H1 (cell line): ENCODE data around the gene TNIP1. TPM values are rescaled to one million over a fixed set of nuclear protein-coding genes. Genes with fewer than 3 reads are reported as not detected.

Source experiments
- CTCF ChIA-PET: fragments of 300-600 bp; sonication (Branson Sonifier 250); formaldehyde crosslinking; loops from one replicate; lab custom pipeline; 2021; ENCODE audit not compliant: partially characterized antibody; lab: Charles Lee
- POLR2A ChIA-PET: fragments of 300-600 bp; sonication (Branson Sonifier 250); formaldehyde crosslinking; loops from one replicate; lab custom pipeline; 2021; ENCODE audit warnings: inconsistent platforms; ENCODE audit not compliant: partially characterized antibody; lab: Charles Lee
- DNase-seq, 2 experiments: peaks; one replicate each; pipeline versions ENCODE4 v3.0.0 to v3.0.0-alpha.2; 2010 to 2022; ENCODE audit warnings: low spot score in 2 of 2, low read depth in 1 of 2, mixed read lengths in 1 of 2
- FAIRE-seq: peaks from 2 replicates; lab custom pipeline; 2011; peaks lifted over from hg19 to GRCh38; lab: Jason Lieb, UNC
- H2AFZ ChIP-seq: 2 replicates; pipeline ENCODE4 v1.8.1; 2012; ENCODE audit warnings: low read length, inconsistent platforms
- H2AK5ac ChIP-seq: 2 replicates; pipeline ENCODE4 v1.6.1; 2013; ENCODE audit warnings: low read depth, low read length
- H2BK120ac ChIP-seq: replicated peaks from 2 replicates; pipeline ENCODE3; 2013; ENCODE audit warnings: low read depth, low read length, inconsistent platforms
- H2BK12ac ChIP-seq: 2 replicates; pipeline ENCODE4 v1.6.1; 2013; ENCODE audit warnings: low read depth, low read length
- H2BK15ac ChIP-seq: 2 replicates; pipeline ENCODE4 v1.6.1; 2013; ENCODE audit warnings: low read length
- H2BK20ac ChIP-seq: 2 replicates; pipeline ENCODE4 v1.6.1; 2013; ENCODE audit warnings: low read length
- H2BK5ac ChIP-seq: 2 replicates; pipeline ENCODE4 v1.6.1; 2013; ENCODE audit warnings: low read depth, low read length
- H3K14ac ChIP-seq: 2 replicates; pipeline ENCODE4 v1.6.1; 2013; ENCODE audit warnings: inconsistent platforms; ENCODE audit not compliant: insufficient read length
- H3K18ac ChIP-seq: 2 replicates; pipeline ENCODE4 v1.6.1; 2013; ENCODE audit warnings: low read length; ENCODE audit errors: extremely low read depth
- H3K23ac ChIP-seq: 2 replicates; pipeline ENCODE4 v1.6.1; 2013; ENCODE audit warnings: inconsistent platforms; ENCODE audit not compliant: insufficient read length
- H3K23me2 ChIP-seq: 2 replicates; pipeline ENCODE4 v1.6.1; 2013; ENCODE audit warnings: low read depth, low read length
- H3K27ac ChIP-seq: 2 replicates; pipeline ENCODE4 v1.6.1; 2011; ENCODE audit warnings: low read depth, low read length, inconsistent platforms
- H3K27me3 ChIP-seq, 4 experiments: replicated peaks in 1 of 4; 1 replicate in 1 of 4; 2 replicates in 3 of 4; pipeline versions ENCODE4 v1.6.1 to v1.8.1; 2011 to 2013; ENCODE audit warnings: low read length in 3 of 4, mild to moderate bottlenecking in 3 of 4, inconsistent platforms in 2 of 4, mixed read lengths in 2 of 4, moderate library complexity in 1 of 4; ENCODE audit not compliant: control insufficient read depth in 3 of 4, insufficient read depth in 3 of 4; ENCODE audit errors: extremely low read depth in 1 of 4
- H3K36me3 ChIP-seq, 4 experiments: 2 replicates each; pipeline versions ENCODE4 v1.6.1 to v1.8.1; 2011 to 2013; ENCODE audit warnings: mild to moderate bottlenecking in 4 of 4, low read length in 3 of 4, moderate library complexity in 2 of 4, control low read depth in 1 of 4, inconsistent platforms in 1 of 4; ENCODE audit not compliant: insufficient read depth in 4 of 4, control insufficient read depth in 2 of 4
- H3K4ac ChIP-seq: replicated peaks from 2 replicates; pipeline ENCODE3; 2013; ENCODE audit warnings: low read length, low read depth, mixed read lengths, inconsistent platforms; ENCODE audit not compliant: insufficient read length
- H3K4me1 ChIP-seq, 4 experiments: replicated peaks in 1 of 4; 1 replicate in 1 of 4; 2 replicates in 3 of 4; pipeline versions ENCODE4 v1.6.1 to v1.8.1; 2011 to 2013; ENCODE audit warnings: low read length in 3 of 4, inconsistent platforms in 2 of 4, mixed read lengths in 1 of 4; ENCODE audit not compliant: insufficient read depth in 4 of 4, control insufficient read depth in 3 of 4
- H3K4me2 ChIP-seq, 2 experiments: 2 replicates each; pipeline versions ENCODE4 v1.6.1 to v1.8.1; 2011 to 2013; ENCODE audit warnings: low read depth in 2 of 2, low read length in 2 of 2, control low read depth in 1 of 2, inconsistent platforms in 1 of 2, mild to moderate bottlenecking in 1 of 2; ENCODE audit not compliant: insufficient read depth in 1 of 2
- H3K4me3 ChIP-seq, 4 experiments: fragments of 200-600, 300-600 bp in 1 of 4; sonication (generic), shearing (Covaris generic), sonication (Bioruptor Twin) in 1 of 4; 2 replicates each; pipeline versions ENCODE4 v1.5.1 to v1.8.1; 2011 to 2016; ENCODE audit warnings: low read length in 4 of 4, low read depth in 3 of 4, control low read depth in 2 of 4, inconsistent platforms in 2 of 4, mild to moderate bottlenecking in 2 of 4, mixed read lengths in 1 of 4, moderate library complexity in 1 of 4; ENCODE audit not compliant: insufficient read depth in 2 of 4; ENCODE audit errors: extremely low read depth in 1 of 4
- H3K56ac ChIP-seq: replicated peaks from 2 replicates; pipeline ENCODE3; 2013; ENCODE audit warnings: low read depth, mild to moderate bottlenecking, mixed read lengths, low read length, inconsistent platforms; ENCODE audit not compliant: insufficient read length
- H3K79me1 ChIP-seq: 2 replicates; pipeline ENCODE4 v1.6.1; 2013; ENCODE audit warnings: low read depth, low read length, control low read depth
- H3K79me2 ChIP-seq, 2 experiments: 2 replicates each; pipeline versions ENCODE4 v1.6.1 to v1.8.1; 2012 to 2013; ENCODE audit warnings: low read length in 2 of 2, mild to moderate bottlenecking in 2 of 2, inconsistent platforms in 1 of 2; ENCODE audit not compliant: insufficient read depth in 2 of 2, control insufficient read depth in 1 of 2
- H3K9ac ChIP-seq, 4 experiments: replicated peaks in 1 of 4; 1 replicate in 1 of 4; 2 replicates in 3 of 4; pipeline versions ENCODE4 v1.6.1 to v1.8.1; 2011 to 2013; ENCODE audit warnings: low read depth in 3 of 4, low read length in 3 of 4, control low read depth in 2 of 4, mild to moderate bottlenecking in 2 of 4, moderate library complexity in 2 of 4, inconsistent platforms in 1 of 4; ENCODE audit errors: extremely low read depth in 1 of 4
- H3K9me3 ChIP-seq, 2 experiments: 2 replicates each; pipeline versions ENCODE4 v1.6.1 to v1.8.1; 2012 to 2013; ENCODE audit warnings: mild to moderate bottlenecking in 2 of 2, moderate library complexity in 2 of 2, control low read depth in 1 of 2, inconsistent platforms in 1 of 2, low read depth in 1 of 2, low read length in 1 of 2, mixed read lengths in 1 of 2; ENCODE audit not compliant: insufficient read depth in 2 of 2
- H4K20me1 ChIP-seq, 2 experiments: replicated peaks in 1 of 2; 2 replicates each; pipeline versions ENCODE3 to v1.8.1; 2011 to 2013; ENCODE audit warnings: inconsistent platforms in 2 of 2, low read length in 2 of 2, mild to moderate bottlenecking in 1 of 2; ENCODE audit not compliant: insufficient read depth in 2 of 2, control insufficient read depth in 1 of 2
- H4K5ac ChIP-seq: 2 replicates; pipeline ENCODE4 v1.6.1; 2013; ENCODE audit warnings: low read length, low read depth, mixed read lengths, inconsistent platforms; ENCODE audit not compliant: insufficient read length
- H4K8ac ChIP-seq: 2 replicates; pipeline ENCODE4 v1.8.0; 2013; ENCODE audit warnings: mild to moderate bottlenecking, moderate library complexity, low read length, inconsistent platforms; ENCODE audit not compliant: insufficient read depth; ENCODE audit errors: extremely low read depth
- H4K91ac ChIP-seq: replicated peaks from 2 replicates; pipeline ENCODE3; 2013; ENCODE audit warnings: low read length, mixed read lengths, inconsistent platforms; ENCODE audit not compliant: insufficient read length
- HDAC2 ChIP-seq, 2 experiments: fragments of 300-600 bp in 1 of 2; sonication (generic) in 1 of 2; IDR thresholded peaks; 2 replicates each; pipeline ENCODE4 v1.6.1; 2011 to 2012; ENCODE audit warnings: low read depth in 2 of 2, low read length in 2 of 2, mild to moderate bottlenecking in 2 of 2, moderate library complexity in 2 of 2, borderline replicate concordance in 1 of 2, inconsistent platforms in 1 of 2
- WGBS, 2 experiments: shearing (Covaris generic) in 1 of 2; methylation state at CpG; one replicate each; pipeline versions ENCODE4 v1.1.6 to v1.1.7; 2013 to 2015; ENCODE audit warnings: low lambda C conversion rate in 2 of 2, mixed read lengths in 2 of 2, inconsistent platforms in 1 of 2, low coverage in 1 of 2, missing lambda C conversion rate in 1 of 2; ENCODE audit not compliant: insufficient replicate concordance in 2 of 2, insufficient coverage in 1 of 2, insufficient read length in 1 of 2; ENCODE audit errors: extremely low coverage in 1 of 2, missing lambda C conversion rate in 1 of 2; 5-methylcytosine and 5-hydroxymethylcytosine counted together
- polyA plus RNA-seq, 7 experiments: library from polyadenylated mRNA; depleted of rRNA in 3 of 7; stranded (reverse) in 5 of 7; unstranded in 2 of 7; fragments of >200 nt in 5 of 7; fragments of 200-250 nt in 2 of 7; gene quantifications; 1 replicate in 5 of 7; 2 replicates in 1 of 7; 4 replicates in 1 of 7; pipeline versions ENCODE4 v1.2.1 to v1.2.3, GENCODE V29; 2011 to 2013; ENCODE audit warnings: missing spikeins in 2 of 7, mixed read lengths in 2 of 7
- total RNA-seq: library from RNA; stranded (reverse); fragmentation: NEBNext Ultra II Directional; extraction: Animal tissue kit (Norgen Biotek cat#: 25700); gene quantifications from 2 replicates; pipeline ENCODE4 v1.2.1, GENCODE V29; 2021

The TNIP1 gene
- total and polyA plus RNA-seq, 2 of the 8 experiments (the other 6 are each of a cell fraction or from before 2014, with no cell fraction given) = 14.2 to 31.9 TPM

GRCh38 chr5:151123897-151124751 is 43.3 kb upstream of the TNIP1 start:
- H3K23ac ChIP-seq = no peak overlapping the region
- WGBS, 2 experiments = 79% methylated on average over 17 of the region's 17 CpGs; no CpG with 5 or more reads in 1 of the 2 experiments
- H3K36me3 ChIP-seq = peaks cover 13 to 25% (median 18%) of the 10 kb centered on the region in 4 experiments
- no peak overlapping the region; the same call in 1 of the 2 replicates for H4K8ac ChIP-seq
- H4K5ac ChIP-seq = no peak overlapping the region
- ChIA-PET CTCF (interaction anchor here (0.8 to 39.8 kb wide), 10 partner anchors 8 to 116 kb away, joined by 3 to 810 read pairs (median 34); partner anchors contain the start of gene ANXA6), POLR2A (no interaction called here)
- peaks cover 0 to 3% (median 0%) of the 10 kb centered on the region in 4 experiments; a peak in 3 of 7 replicates for H3K4me1 ChIP-seq
- no peak overlapping the region for H3K18ac ChIP-seq
- no peak overlapping the region for H2BK20ac ChIP-seq
- no peak overlapping the region; a peak in 1 of 7 replicates for H3K9ac ChIP-seq
- H3K27ac ChIP-seq = no peak overlapping the region
- H3K79me1 ChIP-seq = no peaks in the 10 kb centered on the region
- H2BK15ac ChIP-seq = no peak overlapping the region
- H3K27me3 ChIP-seq = no peaks in the 10 kb centered on the region
- H3K14ac ChIP-seq = no peak overlapping the region
- no peaks in the 10 kb centered on the region for H3K9me3 ChIP-seq
- H2AK5ac ChIP-seq = no peak overlapping the region
- no peak overlapping the region for H3K4me2 ChIP-seq
- no peak overlapping the region for H2BK12ac ChIP-seq
- H2AFZ ChIP-seq = no peak overlapping the region
- H2BK5ac ChIP-seq = no peak overlapping the region
- FAIRE-seq (no peak), DNase-seq (no peak)
- no peaks in the 10 kb centered on the region for H3K79me2 ChIP-seq
- peaks cover 2% of the 10 kb centered on the region in 2 experiments for H4K20me1 ChIP-seq
- no peak overlapping the region for H2BK120ac ChIP-seq
- H3K4me3 ChIP-seq = no peak overlapping the region
- no peak overlapping the region for H3K56ac ChIP-seq
- no peak overlapping the region for H4K91ac ChIP-seq
- no peak overlapping the region for H3K4ac ChIP-seq
- no peak for TF ChIP-seq HDAC2 (IDR thresholded peaks at IDR 0.05; ENCODE audit: borderline replicate concordance in 1 of 2, low read depth in 2 of 2, low read length in 2 of 2)
- H3K23me2 ChIP-seq = no peaks in the 10 kb centered on the region; the same call in 1 of the 2 replicates
